GM19239 (cell line): ENCODE results near the gene WFDC5.
A peak's percentile ranks its signal among the peaks of the same experiment; 100 is the strongest.
"Not testable (repeated sequence)": the region's sequence is repeated elsewhere in the genome, so short reads cannot be mapped to it uniquely, and the experiment has no call there.

ENCODE experiments used
- DNase-seq: peaks from one replicate; pipeline ENCODE4 v3.0.0; 2011; ENCODE audit warnings: low spot score; ENCODE audit not compliant: insufficient read length
- FAIRE-seq: peaks from 2 replicates; lab custom pipeline; 2011; peaks lifted over from hg19 to GRCh38; lab: Jason Lieb, UNC

Gene WFDC5

GRCh38 chr20:45114465-45115385, at the start of gene WFDC5:
Gene WFDC5, minus strand, starts transcription at chr20:45115174. Its CDS starts 91 bp downstream, at chr20:45115083.
- no peak for FAIRE-seq

GRCh38 chr20:45163083-45163803, 48.3 kb upstream of the WFDC5 start:
- DNase-seq (no peak), FAIRE-seq (no peak)

More at GRCh38 chr20:45114465-45115385, at the start of gene WFDC5:
- no peak for DNase-seq

- FAIRE-seq, result no peak
- DNase-seq, result no peak
Measured at GRCh38 chr20:45157962-45158361, 43.0 kb upstream of the WFDC5 start.

GRCh38 chr20:45156713-45157112, 41.7 kb upstream of the WFDC5 start:
- FAIRE-seq (no peak), DNase-seq (no peak)

- FAIRE-seq, DNase-seq: not testable (repeated sequence)
Measured at GRCh38 chr20:45154794-45155193, 39.8 kb upstream of the WFDC5 start.

- no peak for DNase-seq
- no peak for FAIRE-seq
Measured at GRCh38 chr20:45154183-45154582, 39.2 kb upstream of the WFDC5 start.

- FAIRE-seq, result no peak
- DNase-seq, result no peak
Measured at GRCh38 chr20:45153752-45154151, 38.8 kb upstream of the WFDC5 start.

GRCh38 chr20:45153147-45153546, 38.2 kb upstream of the WFDC5 start:
- no peak for DNase-seq
- FAIRE-seq, result no peak

- FAIRE-seq (no peak), DNase-seq (no peak)
Measured at GRCh38 chr20:45152405-45152804, 37.4 kb upstream of the WFDC5 start.

- no peak for FAIRE-seq
- no peak for DNase-seq
Measured at GRCh38 chr20:45149062-45149461, 34.1 kb upstream of the WFDC5 start.

- DNase-seq (no peak), FAIRE-seq (no peak)
Measured at GRCh38 chr20:45140836-45141235, 25.9 kb upstream of the WFDC5 start.

- not testable (repeated sequence) for DNase-seq, FAIRE-seq
Measured at GRCh38 chr20:45139733-45140375, 24.9 kb upstream of the WFDC5 start.

GRCh38 chr20:45138561-45139300, 23.8 kb upstream of the WFDC5 start:
- FAIRE-seq (no peak), DNase-seq (peak; percentile 28)

- DNase-seq (no peak), FAIRE-seq (no peak)
Measured at GRCh38 chr20:45136911-45137310, 21.9 kb upstream of the WFDC5 start.

- no peak for DNase-seq
- no peak for FAIRE-seq
Measured at GRCh38 chr20:45128099-45128498, 13.1 kb upstream of the WFDC5 start.

- DNase-seq (no peak), FAIRE-seq (no peak)
Measured at GRCh38 chr20:45124365-45124764, 9.4 kb upstream of the WFDC5 start, which contains the start of gene WFDC12. Gene WFDC12, minus strand, starts transcription at chr20:45124465. Its CDS starts 18 bp downstream, at chr20:45124447.

- DNase-seq (no peak), FAIRE-seq (no peak)
Measured at GRCh38 chr20:45121388-45121787, 6.4 kb upstream of the WFDC5 start.

GRCh38 chr20:45119556-45120266, 4.7 kb upstream of the WFDC5 start:
- FAIRE-seq (no peak), DNase-seq (no peak)

GRCh38 chr20:45118028-45118427, 3.1 kb upstream of the WFDC5 start:
- FAIRE-seq (no peak), DNase-seq (no peak)
